ENCODE results near the gene NFIB.

DNA sequence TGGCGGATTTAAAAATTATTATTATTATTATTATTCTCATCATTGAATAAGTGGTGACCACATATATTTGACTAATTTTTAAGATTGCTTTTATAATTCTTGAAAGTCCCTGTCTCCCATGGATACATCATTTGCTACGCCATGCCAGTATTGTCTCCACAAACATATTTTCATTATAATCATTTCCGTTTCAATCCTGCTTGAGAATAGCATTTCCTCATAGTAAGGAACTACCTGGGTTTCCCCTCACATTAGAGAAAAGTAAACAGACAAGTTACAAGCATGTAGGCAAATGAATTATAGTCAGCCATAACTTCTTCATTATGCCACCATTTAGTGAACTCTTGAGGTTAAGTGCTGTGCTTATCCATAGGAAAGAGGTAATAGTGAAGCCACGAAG, 276.6 kb downstream of the NFIB start:
- TF ChIP-seq, protein P1, sequence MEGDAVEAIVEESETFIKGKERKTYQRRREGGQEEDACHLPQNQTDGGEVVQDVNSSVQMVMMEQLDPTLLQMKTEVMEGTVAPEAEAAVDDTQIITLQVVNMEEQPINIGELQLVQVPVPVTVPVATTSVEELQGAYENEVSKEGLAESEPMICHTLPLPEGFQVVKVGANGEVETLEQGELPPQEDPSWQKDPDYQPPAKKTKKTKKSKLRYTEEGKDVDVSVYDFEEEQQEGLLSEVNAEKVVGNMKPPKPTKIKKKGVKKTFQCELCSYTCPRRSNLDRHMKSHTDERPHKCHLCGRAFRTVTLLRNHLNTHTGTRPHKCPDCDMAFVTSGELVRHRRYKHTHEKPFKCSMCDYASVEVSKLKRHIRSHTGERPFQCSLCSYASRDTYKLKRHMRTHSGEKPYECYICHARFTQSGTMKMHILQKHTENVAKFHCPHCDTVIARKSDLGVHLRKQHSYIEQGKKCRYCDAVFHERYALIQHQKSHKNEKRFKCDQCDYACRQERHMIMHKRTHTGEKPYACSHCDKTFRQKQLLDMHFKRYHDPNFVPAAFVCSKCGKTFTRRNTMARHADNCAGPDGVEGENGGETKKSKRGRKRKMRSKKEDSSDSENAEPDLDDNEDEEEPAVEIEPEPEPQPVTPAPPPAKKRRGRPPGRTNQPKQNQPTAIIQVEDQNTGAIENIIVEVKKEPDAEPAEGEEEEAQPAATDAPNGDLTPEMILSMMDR (IDR thresholded peaks at IDR 0.05): no peak
- TF ChIP-seq YY1 (IDR thresholded peaks at IDR 0.05; ENCODE audit: low read depth) (no peak), ELF1 (IDR thresholded peaks at IDR 0.05) (no peak), EP300 (IDR thresholded peaks at IDR 0.05; ENCODE audit: borderline replicate concordance in 1 of 2, low read depth in 1 of 2, low read length in 1 of 2) (no peak), TCF12 (IDR thresholded peaks at IDR 0.05) (no peak), TEAD4 (IDR thresholded peaks at IDR 0.05; ENCODE audit: borderline replicate concordance, insufficient read depth) (no peak), FOXJ3 (CRISPR knock-in tag; IDR thresholded peaks at IDR 0.05) (no peak), GABPA (IDR thresholded peaks at IDR 0.05; ENCODE audit: low read depth) (no peak), MXI1 (IDR thresholded peaks at IDR 0.05; ENCODE audit: low read depth, low read length) (no peak), TAF1 (IDR thresholded peaks at IDR 0.05; ENCODE audit: borderline replicate concordance, low read depth, low read length) (no peak)
- TF ChIP-seq, protein P2, sequence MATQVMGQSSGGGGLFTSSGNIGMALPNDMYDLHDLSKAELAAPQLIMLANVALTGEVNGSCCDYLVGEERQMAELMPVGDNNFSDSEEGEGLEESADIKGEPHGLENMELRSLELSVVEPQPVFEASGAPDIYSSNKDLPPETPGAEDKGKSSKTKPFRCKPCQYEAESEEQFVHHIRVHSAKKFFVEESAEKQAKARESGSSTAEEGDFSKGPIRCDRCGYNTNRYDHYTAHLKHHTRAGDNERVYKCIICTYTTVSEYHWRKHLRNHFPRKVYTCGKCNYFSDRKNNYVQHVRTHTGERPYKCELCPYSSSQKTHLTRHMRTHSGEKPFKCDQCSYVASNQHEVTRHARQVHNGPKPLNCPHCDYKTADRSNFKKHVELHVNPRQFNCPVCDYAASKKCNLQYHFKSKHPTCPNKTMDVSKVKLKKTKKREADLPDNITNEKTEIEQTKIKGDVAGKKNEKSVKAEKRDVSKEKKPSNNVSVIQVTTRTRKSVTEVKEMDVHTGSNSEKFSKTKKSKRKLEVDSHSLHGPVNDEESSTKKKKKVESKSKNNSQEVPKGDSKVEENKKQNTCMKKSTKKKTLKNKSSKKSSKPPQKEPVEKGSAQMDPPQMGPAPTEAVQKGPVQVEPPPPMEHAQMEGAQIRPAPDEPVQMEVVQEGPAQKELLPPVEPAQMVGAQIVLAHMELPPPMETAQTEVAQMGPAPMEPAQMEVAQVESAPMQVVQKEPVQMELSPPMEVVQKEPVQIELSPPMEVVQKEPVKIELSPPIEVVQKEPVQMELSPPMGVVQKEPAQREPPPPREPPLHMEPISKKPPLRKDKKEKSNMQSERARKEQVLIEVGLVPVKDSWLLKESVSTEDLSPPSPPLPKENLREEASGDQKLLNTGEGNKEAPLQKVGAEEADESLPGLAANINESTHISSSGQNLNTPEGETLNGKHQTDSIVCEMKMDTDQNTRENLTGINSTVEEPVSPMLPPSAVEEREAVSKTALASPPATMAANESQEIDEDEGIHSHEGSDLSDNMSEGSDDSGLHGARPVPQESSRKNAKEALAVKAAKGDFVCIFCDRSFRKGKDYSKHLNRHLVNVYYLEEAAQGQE (IDR thresholded peaks at IDR 0.05; ENCODE audit: low read depth, low read length): no peak
- TF ChIP-seq, protein P3, sequence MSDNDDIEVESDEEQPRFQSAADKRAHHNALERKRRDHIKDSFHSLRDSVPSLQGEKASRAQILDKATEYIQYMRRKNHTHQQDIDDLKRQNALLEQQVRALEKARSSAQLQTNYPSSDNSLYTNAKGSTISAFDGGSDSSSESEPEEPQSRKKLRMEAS (IDR thresholded peaks at IDR 0.05; ENCODE audit: low read depth): no peak

Measured in SK-N-SH (cell line).